Muscle of arm (tissue), 12 donors: ENCODE measurements around the gene ARL4D. TPM values are rescaled to one million over a fixed set of nuclear protein-coding genes. Genes with fewer than 3 reads are reported as not detected.
"Not testable (repeated sequence)": the region's sequence is repeated elsewhere in the genome, so short reads cannot be mapped to it uniquely, and the experiment has no call there.

ENCODE experiments used
- DNase-seq: peaks from one replicate; pipeline ENCODE4 v3.0.0-alpha.2; 2013
- polyA plus RNA-seq, 12 donors: library from polyadenylated mRNA; unstranded; fragments of 120-200 nt; gene quantifications; one replicate each; pipeline ENCODE4 v1.2.1, GENCODE V29; 2013; ENCODE audit not compliant: insufficient read length in 12 of 12

Gene ARL4D
- polyA plus RNA-seq, 12 donors = 7.2 to 15.9 (median 7.9) TPM; not detected in 1

GRCh38 chr17:43392397-43392796 lies 6.4 kb upstream of the ARL4D start:
- no peak for DNase-seq

- DNase-seq = peak; percentile 94
These were observed 4.8 kb upstream of the ARL4D start for GRCh38 chr17:43393944-43394482.

DNA sequence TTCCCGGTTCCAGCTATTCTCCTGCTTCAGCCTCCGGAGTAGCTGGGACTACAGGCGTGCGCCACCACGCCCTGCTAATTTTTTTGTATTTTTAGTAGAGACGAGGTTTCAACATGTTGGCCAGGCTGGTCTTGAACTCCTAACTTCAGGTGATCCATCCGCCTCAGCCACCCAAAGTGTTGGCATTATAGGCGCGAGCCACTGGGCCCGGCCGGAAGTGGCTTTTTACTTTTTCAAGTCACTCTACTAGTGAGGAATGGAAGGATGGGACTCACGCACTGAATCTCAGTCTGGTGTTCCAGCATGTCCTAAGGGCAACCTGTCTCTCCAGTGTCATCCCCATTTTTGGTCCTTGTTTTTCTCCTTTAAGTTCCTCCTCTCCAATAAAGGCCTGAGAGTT lies 4.1 kb upstream of the ARL4D start:
- not testable (repeated sequence) for DNase-seq

DNA sequence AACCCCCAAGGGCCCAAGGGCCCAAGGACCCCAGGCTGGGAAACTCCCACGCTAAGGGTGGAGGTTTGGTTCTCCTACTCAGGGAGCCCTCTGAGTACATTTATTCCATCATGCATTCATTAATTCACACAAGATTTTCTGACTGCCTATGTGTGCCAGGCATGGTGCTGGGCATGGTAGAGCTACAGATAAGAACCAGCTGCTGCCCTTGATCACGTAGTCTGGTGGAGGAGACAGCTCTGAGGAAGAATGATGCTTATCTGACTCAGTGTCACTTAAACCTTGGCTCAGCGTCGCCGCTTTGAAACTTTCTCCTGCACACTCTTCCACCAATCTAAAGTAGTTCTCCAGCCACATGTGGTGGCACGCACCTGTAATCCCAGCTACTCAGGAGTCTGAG lies 3.6 kb upstream of the ARL4D start:
- DNase-seq = no peak

- no peak for DNase-seq
These were observed 2.2 kb upstream of the ARL4D start for GRCh38 chr17:43396491-43397060.

DNA sequence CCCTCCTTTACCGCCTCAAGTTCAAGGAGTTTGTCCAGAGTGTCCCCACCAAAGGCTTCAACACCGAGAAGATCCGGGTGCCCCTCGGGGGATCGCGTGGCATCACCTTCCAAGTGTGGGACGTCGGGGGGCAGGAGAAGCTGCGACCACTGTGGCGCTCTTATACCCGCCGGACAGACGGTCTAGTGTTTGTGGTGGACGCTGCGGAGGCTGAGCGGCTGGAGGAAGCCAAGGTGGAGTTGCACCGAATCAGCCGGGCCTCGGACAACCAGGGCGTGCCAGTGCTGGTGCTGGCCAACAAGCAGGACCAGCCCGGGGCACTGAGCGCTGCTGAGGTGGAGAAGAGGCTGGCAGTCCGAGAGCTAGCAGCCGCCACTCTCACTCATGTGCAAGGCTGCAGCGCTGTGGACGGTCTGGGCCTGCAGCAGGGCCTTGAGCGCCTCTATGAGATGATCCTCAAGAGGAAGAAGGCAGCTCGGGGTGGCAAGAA lies 1.1 kb downstream of the ARL4D start:
- DNase-seq = no peak

GRCh38 chr17:43400943-43401717 lies 2.3 kb downstream of the ARL4D start:
- no peak for DNase-seq

DNA sequence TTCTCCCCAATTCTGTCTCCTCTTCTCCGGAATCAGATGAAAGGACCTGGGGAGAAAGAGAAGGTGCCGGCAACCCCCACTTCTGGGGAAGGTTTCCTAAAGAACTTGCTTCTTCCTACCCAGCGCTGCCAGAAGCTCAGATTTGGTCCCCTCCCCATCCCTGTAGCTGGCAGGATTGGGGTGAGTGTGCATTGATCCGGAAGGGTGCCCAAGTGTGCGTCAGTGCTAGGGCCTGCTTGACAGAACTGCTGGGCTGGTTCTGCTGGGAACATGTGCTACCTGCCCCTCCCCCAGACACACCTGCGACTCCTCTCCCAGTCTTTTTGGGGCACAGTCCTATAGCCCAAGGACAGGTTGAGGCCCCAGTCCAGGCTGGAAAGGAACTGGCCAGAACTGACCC lies 3.3 kb downstream of the ARL4D start:
- DNase-seq = no peak

GRCh38 chr17:43402567-43402966 lies 3.8 kb downstream of the ARL4D start:
- DNase-seq = no peak

DNA sequence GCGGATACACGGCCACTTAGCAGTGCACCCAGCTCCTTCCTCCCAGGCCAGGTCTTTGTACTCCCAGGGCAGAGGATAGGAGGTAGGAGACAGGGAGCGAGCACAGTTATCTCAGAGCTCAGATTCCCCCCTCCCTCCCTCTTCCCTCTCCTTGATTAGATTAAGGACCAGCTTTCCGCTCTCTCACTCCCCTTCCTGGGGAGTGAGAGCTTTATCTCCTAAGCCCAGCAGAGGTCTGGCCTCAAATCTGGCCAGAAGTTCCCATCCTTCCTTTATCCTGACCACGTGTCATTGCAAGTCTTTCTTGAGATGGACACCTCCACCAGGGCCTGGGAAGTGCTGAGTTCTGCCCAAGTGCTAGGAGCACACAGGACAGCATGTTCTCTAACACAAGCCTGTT lies 5.1 kb downstream of the ARL4D start:
- no peak for DNase-seq

GRCh38 chr17:43405861-43406260 lies 7.1 kb downstream of the ARL4D start:
- no peak for DNase-seq

GRCh38 chr17:43406676-43407645 lies 8.2 kb downstream of the ARL4D start:
- no peak for DNase-seq

- DNase-seq = no peak
These were observed 10.3 kb downstream of the ARL4D start for GRCh38 chr17:43409131-43409530.

- DNase-seq = no peak
These were observed 12.0 kb downstream of the ARL4D start for GRCh38 chr17:43410557-43411368.

GRCh38 chr17:43411369-43411677 lies 12.5 kb downstream of the ARL4D start:
- no peak for DNase-seq

DNA sequence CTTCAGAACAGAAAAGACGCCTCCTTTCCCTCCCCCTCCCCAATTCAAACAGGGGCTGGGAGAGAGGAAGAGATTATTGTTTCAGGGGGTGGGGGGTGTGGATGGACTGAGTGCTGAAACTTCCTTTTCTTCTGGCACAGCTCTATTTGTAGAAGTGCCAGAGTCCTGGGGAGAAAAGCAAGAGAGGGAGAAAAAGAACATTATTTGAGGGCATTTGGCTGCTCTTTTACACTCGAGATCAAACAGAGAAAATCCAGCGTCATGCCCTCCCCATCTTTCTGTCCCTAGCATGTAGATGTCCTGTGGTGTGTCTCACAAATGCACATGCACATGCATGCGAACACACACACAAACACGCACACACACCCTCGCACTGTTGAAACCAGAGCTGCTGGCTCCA lies 13.0 kb downstream of the ARL4D start:
- DNase-seq = no peak

DNA sequence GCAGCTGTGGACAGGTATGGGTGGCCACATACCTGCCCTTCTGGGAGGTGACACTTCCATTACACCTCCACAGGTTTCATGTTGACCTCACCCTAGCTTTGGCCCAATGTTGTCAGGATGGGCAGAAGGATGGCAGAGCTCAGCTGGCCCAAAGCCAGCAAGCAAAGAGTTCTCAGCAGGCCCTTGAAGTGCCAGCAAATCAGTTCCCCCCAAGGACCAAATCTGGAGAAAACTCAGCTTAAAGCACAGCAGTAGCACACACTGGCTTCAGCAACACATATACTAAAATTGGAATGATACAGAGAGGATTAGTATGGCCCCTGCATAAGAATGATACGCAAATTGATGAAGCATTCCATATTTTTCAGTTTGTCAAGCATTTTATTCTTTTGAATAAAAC lies 13.4 kb downstream of the ARL4D start:
- DNase-seq = no peak

GRCh38 chr17:43416998-43417890 lies 18.5 kb downstream of the ARL4D start:
- DNase-seq = peak; percentile 63

DNA sequence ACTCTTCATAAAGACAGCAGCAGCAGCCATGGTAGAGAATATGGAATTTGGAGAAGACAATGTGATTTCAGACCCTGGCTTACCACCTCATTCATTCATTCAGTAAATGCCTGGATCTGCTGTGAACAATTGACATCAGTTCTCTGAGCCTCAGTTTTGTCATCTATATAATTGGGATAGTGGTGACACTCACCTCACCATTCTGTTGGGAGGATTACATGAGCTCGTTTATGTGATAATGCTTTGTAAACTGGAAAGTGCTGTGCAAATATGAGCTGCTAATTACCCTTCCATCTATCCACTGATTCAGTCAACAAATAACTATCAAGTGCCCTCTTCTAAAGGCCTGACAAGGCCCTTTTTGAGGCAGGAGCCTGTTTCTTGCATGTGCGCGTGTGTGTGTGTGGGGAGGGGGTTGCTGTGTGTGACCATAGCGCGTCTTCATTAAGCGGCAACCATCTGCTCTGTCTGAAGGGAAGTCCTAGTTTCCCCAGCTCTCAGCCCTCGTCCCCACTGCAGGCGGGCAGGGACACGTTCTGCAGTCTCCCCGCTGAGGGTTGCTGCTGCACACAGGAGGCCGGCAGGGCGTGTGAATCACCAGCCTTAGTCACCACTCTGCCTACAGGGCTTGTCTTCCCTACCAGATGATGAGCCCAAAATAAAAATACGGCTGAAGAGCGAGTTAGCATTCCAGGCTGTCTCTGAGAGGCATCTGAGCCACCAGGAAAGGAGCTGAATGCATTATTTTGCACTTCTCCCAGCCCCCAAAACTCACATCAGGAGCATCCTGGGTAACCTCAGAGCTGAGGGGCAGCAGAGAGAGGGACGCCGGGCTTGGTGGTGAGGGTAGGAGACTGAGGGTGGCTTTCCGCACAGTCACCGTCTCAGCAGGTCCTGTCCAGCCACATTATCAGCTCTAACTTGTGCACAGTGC lies 19.9 kb downstream of the ARL4D start:
- DNase-seq = no peak
